Stimulated activated naive CD8-positive, alpha-beta T cell treated with anti-CD3 and anti-CD28 coated beads, Interleukin-15, Interleukin-2, amounts not matched to agents 100 ng/mL and 50 ng/mL, for 24 hours (primary cell): Measurements from ENCODE around the gene COG1.
A peak's percentile ranks its signal among the peaks of the same experiment; 100 is the strongest.

ENCODE experiments used
- H3K27ac Mint-ChIP-seq: one replicate; pipeline ENCODE4 v1.8.0; 2021; ENCODE audit warnings: mild to moderate bottlenecking, mixed read lengths
- H3K27me3 Mint-ChIP-seq: one replicate; pipeline ENCODE4 v1.8.0; 2021; ENCODE audit warnings: mixed read lengths
- H3K36me3 Mint-ChIP-seq: one replicate; pipeline ENCODE4 v1.8.0; 2021; ENCODE audit warnings: low read depth, mixed read lengths
- H3K4me1 Mint-ChIP-seq: one replicate; pipeline ENCODE4 v1.8.0; 2021; ENCODE audit warnings: low read depth, mixed read lengths
- H3K4me3 Mint-ChIP-seq: one replicate; pipeline ENCODE4 v1.8.0; 2021; ENCODE audit warnings: mild to moderate bottlenecking, mixed read lengths
- H3K9me3 Mint-ChIP-seq: one replicate; pipeline ENCODE4 v1.8.0; 2021; ENCODE audit warnings: mixed read lengths

COG1 gene

DNA sequence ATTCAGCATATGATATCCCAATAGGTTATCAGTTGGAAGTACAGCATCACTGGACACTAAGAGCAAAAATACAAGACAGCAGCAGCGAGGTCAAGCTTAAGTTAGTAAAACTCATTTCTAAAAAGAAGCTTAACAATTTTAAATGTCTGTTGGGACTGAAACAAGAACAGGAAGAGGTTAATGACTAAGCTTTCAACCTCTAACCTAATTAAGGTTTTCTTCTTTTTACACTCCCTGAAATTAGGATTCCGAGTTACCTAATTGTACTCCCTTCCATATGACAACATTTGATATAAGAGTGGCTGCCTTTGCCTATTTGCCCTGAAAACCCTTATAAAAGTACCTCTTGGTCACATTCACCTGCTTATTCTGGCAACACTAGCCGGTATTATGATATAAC is 34.5 kb downstream of the COG1 start:
- peaks cover 62% of the 10 kb centered on the region for H3K4me1 Mint-ChIP-seq
- peak overlapping the region; percentile 32 for H3K27ac Mint-ChIP-seq
- no peaks in the 10 kb centered on the region for H3K9me3 Mint-ChIP-seq
- peak overlapping the region; percentile 57 for H3K4me3 Mint-ChIP-seq
- peaks cover 18% of the 10 kb centered on the region for H3K36me3 Mint-ChIP-seq
- H3K27me3 Mint-ChIP-seq = no peaks in the 10 kb centered on the region

DNA sequence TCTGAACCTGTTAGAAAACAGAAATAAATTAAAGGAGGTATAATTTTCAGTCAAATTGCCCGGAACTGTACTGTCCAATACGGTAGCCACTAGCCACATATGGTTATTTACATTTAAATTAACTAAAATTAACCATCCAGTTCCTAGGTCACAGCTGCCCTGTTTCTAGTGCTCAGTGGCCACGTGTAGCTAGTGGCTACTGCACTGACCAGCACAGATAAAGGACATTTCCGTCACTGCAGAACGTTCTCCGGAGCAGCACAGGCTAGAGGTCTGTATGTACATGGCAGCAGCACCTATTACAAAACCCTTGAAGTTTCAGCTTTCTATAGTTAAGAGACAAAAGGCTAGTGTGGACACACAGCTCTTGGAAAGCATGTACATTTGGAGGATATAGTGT is 35.1 kb downstream of the COG1 start:
- Mint-ChIP-seq H3K9me3 (no peaks in the 10 kb centered on the region), H3K36me3 (peaks cover 17% of the 10 kb centered on the region), H3K27ac (no peak overlapping the region)

GRCh38 chr17:73228748-73229236 is 35.9 kb downstream of the COG1 start:
- H3K36me3 Mint-ChIP-seq = peaks cover 17% of the 10 kb centered on the region
- peak overlapping the region; percentile 23 for H3K27ac Mint-ChIP-seq
- no peaks in the 10 kb centered on the region for H3K27me3 Mint-ChIP-seq
- H3K9me3 Mint-ChIP-seq = no peaks in the 10 kb centered on the region
- H3K4me1 Mint-ChIP-seq = peaks cover 71% of the 10 kb centered on the region
- no peak overlapping the region for H3K4me3 Mint-ChIP-seq

More for the DNA sequence above, 35.1 kb downstream of the COG1 start:
- peaks cover 63% of the 10 kb centered on the region for H3K4me1 Mint-ChIP-seq
- H3K27me3 Mint-ChIP-seq = no peaks in the 10 kb centered on the region
- peak overlapping the region; percentile 57 for H3K4me3 Mint-ChIP-seq

DNA sequence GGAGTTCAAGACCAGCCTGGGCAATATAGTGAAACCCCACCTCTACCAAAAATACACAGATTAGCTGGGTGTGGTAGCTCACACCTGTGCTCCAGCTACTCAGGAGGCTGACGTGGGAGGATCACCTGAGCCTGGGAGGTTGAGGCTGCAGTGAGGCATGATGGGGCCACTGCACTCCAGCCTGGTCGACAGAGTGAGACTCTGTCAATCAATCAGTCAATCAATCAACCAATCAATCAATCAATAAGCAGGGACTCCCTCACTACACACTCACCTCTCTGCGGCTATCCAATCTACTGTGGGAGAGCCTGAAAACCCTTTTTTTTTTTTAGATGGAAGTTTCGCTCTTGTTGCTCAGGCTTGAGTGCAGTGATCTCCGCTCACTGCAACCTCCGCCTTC is 37.2 kb downstream of the COG1 start:
- no peaks in the 10 kb centered on the region for H3K9me3 Mint-ChIP-seq
- H3K36me3 Mint-ChIP-seq = peaks cover 17% of the 10 kb centered on the region
- peaks cover 70% of the 10 kb centered on the region for H3K4me1 Mint-ChIP-seq
- H3K27ac Mint-ChIP-seq = peak overlapping the region; percentile 31
- H3K4me3 Mint-ChIP-seq = peak overlapping the region; percentile 97
- no peaks in the 10 kb centered on the region for H3K27me3 Mint-ChIP-seq

GRCh38 chr17:73231395-73231794 is 38.5 kb downstream of the COG1 start:
- Mint-ChIP-seq H3K27ac (peak overlapping the region; percentile 81), H3K9me3 (no peaks in the 10 kb centered on the region), H3K4me3 (peak overlapping the region; percentile 97), H3K27me3 (no peaks in the 10 kb centered on the region), H3K36me3 (peaks cover 25% of the 10 kb centered on the region), H3K4me1 (peaks cover 69% of the 10 kb centered on the region)

- Mint-ChIP-seq H3K4me1 (peaks cover 68% of the 10 kb centered on the region), H3K27me3 (no peaks in the 10 kb centered on the region), H3K9me3 (no peaks in the 10 kb centered on the region), H3K27ac (peak overlapping the region; percentile 98), H3K4me3 (peak overlapping the region; percentile 97), H3K36me3 (peaks cover 28% of the 10 kb centered on the region)
These were observed 39.2 kb downstream of the COG1 start for GRCh38 chr17:73231841-73232586.

DNA sequence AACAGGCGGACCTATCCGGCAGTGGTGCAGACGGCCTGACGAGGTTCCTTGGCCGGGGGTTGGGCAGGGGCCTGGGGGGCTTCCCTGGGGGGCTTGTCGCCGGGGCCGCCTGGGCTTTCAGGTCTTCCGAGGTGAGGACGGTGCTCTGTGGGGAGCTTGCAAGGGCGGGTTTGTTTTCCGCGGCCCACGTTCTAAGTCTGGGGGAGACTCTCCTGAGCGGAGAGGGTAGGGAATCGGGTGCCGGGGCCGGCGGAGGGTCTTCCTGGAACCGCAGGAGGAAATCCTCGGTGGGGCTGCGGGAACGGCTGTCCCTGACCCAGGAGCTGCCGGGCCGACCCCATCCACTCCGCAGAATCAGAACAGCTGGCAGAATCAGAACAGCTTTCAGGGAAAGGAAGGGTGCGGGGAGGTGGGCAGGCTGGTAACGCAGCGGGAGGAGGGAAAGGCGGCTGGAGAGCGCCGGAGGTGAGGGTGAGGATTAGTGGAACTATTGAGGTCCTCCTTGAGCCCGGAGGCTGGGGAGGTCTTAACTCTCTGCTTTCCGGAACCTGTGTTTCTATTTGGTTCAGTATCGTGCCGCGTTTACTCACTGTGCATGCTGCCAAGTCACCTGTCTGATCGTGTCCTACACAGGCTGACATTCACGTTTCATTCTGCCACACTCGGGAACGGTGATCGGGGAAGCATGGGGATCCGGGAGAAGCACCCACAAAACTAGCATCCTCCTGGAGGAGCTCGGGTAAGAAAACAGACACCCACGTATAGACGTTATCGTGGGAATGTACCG is 39.9 kb downstream of the COG1 start:
- Mint-ChIP-seq H3K36me3 (peaks cover 29% of the 10 kb centered on the region), H3K27ac (peak overlapping the region; percentile 98), H3K27me3 (no peaks in the 10 kb centered on the region), H3K4me1 (peaks cover 67% of the 10 kb centered on the region), H3K4me3 (peak overlapping the region; percentile 97), H3K9me3 (no peaks in the 10 kb centered on the region)

GRCh38 chr17:73234736-73235135 is 41.9 kb downstream of the COG1 start:
- Mint-ChIP-seq H3K27ac (no peak overlapping the region), H3K4me1 (peaks cover 61% of the 10 kb centered on the region), H3K27me3 (no peaks in the 10 kb centered on the region), H3K9me3 (no peaks in the 10 kb centered on the region), H3K4me3 (no peak overlapping the region), H3K36me3 (peaks cover 36% of the 10 kb centered on the region)

GRCh38 chr17:73237714-73238113 is 44.9 kb downstream of the COG1 start:
- peak overlapping the region; percentile 40 for H3K4me3 Mint-ChIP-seq
- H3K9me3 Mint-ChIP-seq = no peaks in the 10 kb centered on the region
- H3K36me3 Mint-ChIP-seq = peaks cover 52% of the 10 kb centered on the region
- H3K27ac Mint-ChIP-seq = peak overlapping the region; percentile 39
- H3K27me3 Mint-ChIP-seq = no peaks in the 10 kb centered on the region
- H3K4me1 Mint-ChIP-seq = peaks cover 52% of the 10 kb centered on the region

- H3K9me3 Mint-ChIP-seq = no peaks in the 10 kb centered on the region
- no peak overlapping the region for H3K4me3 Mint-ChIP-seq
- no peaks in the 10 kb centered on the region for H3K27me3 Mint-ChIP-seq
- no peak overlapping the region for H3K27ac Mint-ChIP-seq
- peaks cover 63% of the 10 kb centered on the region for H3K36me3 Mint-ChIP-seq
- peaks cover 36% of the 10 kb centered on the region for H3K4me1 Mint-ChIP-seq
These were observed 47.7 kb downstream of the COG1 start for GRCh38 chr17:73240561-73240960.

- no peak overlapping the region for H3K4me3 Mint-ChIP-seq
- no peaks in the 10 kb centered on the region for H3K27me3 Mint-ChIP-seq
- no peak overlapping the region for H3K27ac Mint-ChIP-seq
- H3K9me3 Mint-ChIP-seq = no peaks in the 10 kb centered on the region
- H3K36me3 Mint-ChIP-seq = peaks cover 26% of the 10 kb centered on the region
- H3K4me1 Mint-ChIP-seq = no peaks in the 10 kb centered on the region
These were observed 54.9 kb downstream of the COG1 start for GRCh38 chr17:73247726-73248125.

DNA sequence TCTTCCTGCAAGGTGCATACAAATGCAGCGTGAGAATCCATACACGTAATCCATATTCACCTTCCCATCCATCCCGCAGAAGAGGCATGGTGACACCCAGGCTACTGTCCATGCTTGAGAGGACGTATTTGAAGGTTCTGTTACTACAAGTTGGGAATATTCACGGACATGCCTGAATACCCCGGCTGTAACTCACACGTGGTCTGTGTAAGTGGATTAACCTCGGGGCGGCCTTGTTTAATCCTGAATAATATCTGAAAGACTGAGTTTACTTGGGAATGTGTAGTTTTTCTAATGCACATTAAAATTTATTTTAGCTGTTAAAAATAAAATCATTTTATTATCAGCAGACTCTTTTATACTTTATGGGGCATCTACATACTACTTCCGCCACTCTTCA is 55.7 kb downstream of the COG1 start:
- no peak overlapping the region for H3K4me3 Mint-ChIP-seq
- H3K27me3 Mint-ChIP-seq = no peaks in the 10 kb centered on the region
- H3K27ac Mint-ChIP-seq = no peak overlapping the region
- no peaks in the 10 kb centered on the region for H3K4me1 Mint-ChIP-seq
- peaks cover 22% of the 10 kb centered on the region for H3K36me3 Mint-ChIP-seq
- H3K9me3 Mint-ChIP-seq = no peaks in the 10 kb centered on the region

DNA sequence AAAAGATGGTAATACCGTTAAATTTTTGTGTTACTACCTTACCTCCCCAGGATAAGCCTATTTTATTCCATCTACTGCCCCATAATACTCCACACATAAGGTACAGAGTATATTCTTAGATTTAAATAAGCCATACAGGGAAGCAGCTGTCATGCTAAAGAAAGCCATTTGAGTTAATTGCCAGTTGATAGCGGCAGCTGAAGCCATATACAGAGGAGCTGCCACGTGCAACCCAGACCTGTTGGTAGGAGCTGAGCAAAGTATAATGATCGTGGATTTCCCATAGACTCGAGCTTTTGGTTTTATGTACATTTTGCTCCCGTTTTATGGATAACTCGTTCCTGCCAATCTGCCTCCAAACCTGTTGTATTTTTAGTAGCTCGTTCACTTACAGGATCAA is 56.8 kb downstream of the COG1 start:
- Mint-ChIP-seq H3K9me3 (no peaks in the 10 kb centered on the region), H3K4me1 (no peaks in the 10 kb centered on the region), H3K27me3 (no peaks in the 10 kb centered on the region)

GRCh38 chr17:73250851-73251640 is 58.2 kb downstream of the COG1 start:
- H3K27ac Mint-ChIP-seq = no peak overlapping the region
- peaks cover 10% of the 10 kb centered on the region for H3K36me3 Mint-ChIP-seq
- H3K9me3 Mint-ChIP-seq = no peaks in the 10 kb centered on the region
- H3K4me3 Mint-ChIP-seq = no peak overlapping the region
- H3K4me1 Mint-ChIP-seq = no peaks in the 10 kb centered on the region
- no peaks in the 10 kb centered on the region for H3K27me3 Mint-ChIP-seq

More for the DNA sequence above, 56.8 kb downstream of the COG1 start:
- Mint-ChIP-seq H3K27ac (no peak overlapping the region), H3K36me3 (peaks cover 15% of the 10 kb centered on the region), H3K4me3 (no peak overlapping the region)

GRCh38 chr17:73251871-73252270 is 59.0 kb downstream of the COG1 start:
- Mint-ChIP-seq H3K27ac (no peak overlapping the region), H3K4me1 (no peaks in the 10 kb centered on the region), H3K27me3 (no peaks in the 10 kb centered on the region), H3K4me3 (no peak overlapping the region), H3K36me3 (peaks cover 10% of the 10 kb centered on the region), H3K9me3 (no peaks in the 10 kb centered on the region)
